ENCODE measurements around the gene ABCG4. TPM values are rescaled to one million over a fixed set of nuclear protein-coding genes. Genes with fewer than 3 reads are reported as not detected.

The ABCG4 gene
- total and polyA plus RNA-seq, 2 of the 8 experiments (the other 6 are each of a cell fraction or from before 2014, with no cell fraction given) = 1.8 to 2.3 TPM

- H3K56ac ChIP-seq (replicated peaks; ENCODE audit: insufficient read length, low read depth, low read length) = no peak overlapping the region
- ChIA-PET CTCF (ENCODE audit: partially characterized antibody) (interaction anchor here (0.6 to 23.6 kb wide), 12 partner anchors 13 to 548 kb away, joined by 3 to 389 read pairs (median 3); partner anchors contain the start of genes CBL, HINFP, NHERF4 and NLRX1), POLR2A (ENCODE audit: partially characterized antibody) (interaction anchor here (0.6 to 2.4 kb wide), 5 partner anchors 8 to 61 kb away, joined by 3 to 7 read pairs (median 6); partner anchors contain the start of gene ABCG4)
- no peak overlapping the region for H3K27ac ChIP-seq (ENCODE audit: low read depth, low read length)
- no peak overlapping the region for H4K5ac ChIP-seq (ENCODE audit: insufficient read length, low read depth, low read length)
- H3K14ac ChIP-seq (ENCODE audit: insufficient read length) = no peak overlapping the region
- H4K20me1 ChIP-seq (replicated peaks in 1 of 2; ENCODE audit: control insufficient read depth in 1 of 2, insufficient read depth in 2 of 2, low read length in 2 of 2) = no peaks in the 10 kb centered on the region
- no peaks in the 10 kb centered on the region for H3K36me3 ChIP-seq (ENCODE audit: control insufficient read depth in 2 of 4, insufficient read depth in 4 of 4, low read length in 3 of 4)
- no peaks in the 10 kb centered on the region for H3K79me1 ChIP-seq (ENCODE audit: low read depth, low read length)
- WGBS, 2 experiments (ENCODE audit: extremely low coverage in 1 of 2, insufficient coverage in 1 of 2, insufficient read length in 1 of 2, insufficient replicate concordance in 2 of 2, low coverage in 1 of 2, low lambda C conversion rate in 2 of 2, missing lambda C conversion rate in 1 of 2) = 85% methylated on average over 10 of the region's 10 CpGs; no CpG with 5 or more reads in 1 of the 2 experiments
- no peak for DNase-seq (ENCODE audit: low read depth in 1 of 2, low spot score in 2 of 2)
- H3K4me3 ChIP-seq (ENCODE audit: extremely low read depth in 1 of 4, insufficient read depth in 2 of 4, low read depth in 3 of 4, low read length in 4 of 4) = no peak overlapping the region
- H3K18ac ChIP-seq (ENCODE audit: extremely low read depth, low read length) = no peak overlapping the region
- H3K23me2 ChIP-seq (ENCODE audit: low read depth, low read length) = no peaks in the 10 kb centered on the region
- no peak overlapping the region for H2BK5ac ChIP-seq (ENCODE audit: low read depth, low read length)
- H3K79me2 ChIP-seq (ENCODE audit: control insufficient read depth in 1 of 2, insufficient read depth in 2 of 2, low read length in 2 of 2) = no peaks in the 10 kb centered on the region
- no peaks in the 10 kb centered on the region for H3K9me3 ChIP-seq (ENCODE audit: insufficient read depth in 2 of 2, low read depth in 1 of 2, low read length in 1 of 2)
- H3K9ac ChIP-seq (replicated peaks in 1 of 4; ENCODE audit: extremely low read depth in 1 of 4, low read depth in 3 of 4, low read length in 3 of 4) = no peak overlapping the region
- no peak overlapping the region for H3K4me2 ChIP-seq (ENCODE audit: insufficient read depth in 1 of 2, low read depth in 2 of 2, low read length in 2 of 2)
- H2AK5ac ChIP-seq (ENCODE audit: low read depth, low read length) = 0 out of 2 replicates have a peak overlapping the region, but pooled peaks have one; percentile 43
- no peak overlapping the region for H4K91ac ChIP-seq (replicated peaks; ENCODE audit: insufficient read length, low read length)
- no peak for FAIRE-seq
- peaks cover 0 to 5% (median 2%) of the 10 kb centered on the region in 4 experiments; a peak in 4 of 7 replicates for H3K4me1 ChIP-seq (replicated peaks in 1 of 4; ENCODE audit: control insufficient read depth in 3 of 4, insufficient read depth in 4 of 4, low read length in 3 of 4)
- H3K4ac ChIP-seq (replicated peaks; ENCODE audit: insufficient read length, low read depth, low read length) = no peak overlapping the region
- H3K27me3 ChIP-seq (replicated peaks in 1 of 4; ENCODE audit: control insufficient read depth in 3 of 4, extremely low read depth in 1 of 4, insufficient read depth in 3 of 4, low read length in 3 of 4) = peaks cover 0 to 2% (median 0%) of the 10 kb centered on the region in 4 experiments; a peak in 2 of 7 replicates
- H2BK15ac ChIP-seq (ENCODE audit: low read length) = no peak overlapping the region
- no peak overlapping the region for H2BK12ac ChIP-seq (ENCODE audit: low read depth, low read length)
- TF ChIP-seq BRCA1 (IDR thresholded peaks at IDR 0.05; ENCODE audit: low read depth, low read length) = no peak
- no peak for TF ChIP-seq RFX5 (IDR thresholded peaks at IDR 0.05; ENCODE audit: borderline replicate concordance, low read depth, low read length)
- TF ChIP-seq NANOG (IDR thresholded peaks at IDR 0.05; ENCODE audit: insufficient read depth, low read depth, low read length, poor library complexity, severe bottlenecking) = no peak
- TF ChIP-seq POLR2AphosphoS5 (IDR thresholded peaks at IDR 0.05; ENCODE audit: low read depth, low read length) = no peak
- no peak for TF ChIP-seq CTBP2 (IDR thresholded peaks at IDR 0.05; ENCODE audit: borderline replicate concordance, insufficient read depth, insufficient read length, low read length)
- TF ChIP-seq MAX (IDR thresholded peaks at IDR 0.05) = no peak
- TF ChIP-seq ASH2L (IDR thresholded peaks at IDR 0.05; ENCODE audit: low read length) = no peak
- H2BK120ac ChIP-seq (replicated peaks; ENCODE audit: low read depth, low read length) = no peak overlapping the region
- no peak overlapping the region for H3K23ac ChIP-seq (ENCODE audit: insufficient read length)
- H2AFZ ChIP-seq (ENCODE audit: low read length) = no peak overlapping the region
- no peak overlapping the region for H4K8ac ChIP-seq (ENCODE audit: extremely low read depth, insufficient read depth, low read length)
- H2BK20ac ChIP-seq (ENCODE audit: low read length) = no peak overlapping the region
These were observed 7.6 kb downstream of the ABCG4 start for GRCh38 chr11:119156496-119156895.

Measured in H1 (cell line).